Cardiac fibroblast (primary cell): Measurements from ENCODE around the gene FAM227B.
"Not testable (repeated sequence)": the region's sequence is repeated elsewhere in the genome, so short reads cannot be mapped to it uniquely, and the experiment has no call there.

Experiments
- DNase-seq, 2 donors: peaks; one replicate each; pipeline versions ENCODE4 v3.0.0 to v3.0.0-alpha.2; 2010; ENCODE audit warnings: low read depth in 2 of 2
- H3K4me3 ChIP-seq, 2 donors: replicated peaks in 1 of 2; 1 replicate in 1 of 2; 2 replicates in 1 of 2; pipeline ENCODE4 v1.5.1; 2011; ENCODE audit warnings: low read depth in 2 of 2, low read length in 2 of 2, mild to moderate bottlenecking in 2 of 2, moderate library complexity in 1 of 2
- TF ChIP-seq, protein P1 (sequence below): IDR thresholded peaks from one replicate; pipeline ENCODE4 v1.5.1; 2011; ENCODE audit warnings: low read depth, mild to moderate bottlenecking, low read length, inconsistent platforms

The FAM227B gene, protein sequence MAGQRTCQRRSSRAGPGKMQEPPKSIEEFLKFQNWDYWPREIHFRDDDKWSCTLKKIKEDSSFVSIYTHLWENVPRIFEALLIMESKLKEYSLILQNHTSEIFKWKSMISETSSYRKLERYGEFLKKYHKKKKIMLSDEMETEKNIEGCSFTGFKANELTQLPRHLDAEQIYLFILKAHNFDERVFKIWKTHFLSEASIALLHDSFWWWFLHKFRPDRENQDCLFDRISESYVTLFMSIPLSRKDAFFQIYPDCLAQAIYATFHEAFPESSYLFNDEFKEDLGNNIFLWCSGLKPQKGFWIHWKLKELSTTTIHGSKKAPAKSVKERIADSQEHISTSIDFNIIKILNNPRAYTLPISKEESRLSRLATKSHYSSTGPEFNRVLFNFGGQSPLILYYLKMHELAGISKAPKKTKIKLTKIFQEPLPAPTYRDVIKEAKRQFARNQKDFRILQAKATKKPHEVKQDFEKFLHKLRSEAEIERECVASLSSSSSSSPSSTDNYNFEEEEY

DNA sequence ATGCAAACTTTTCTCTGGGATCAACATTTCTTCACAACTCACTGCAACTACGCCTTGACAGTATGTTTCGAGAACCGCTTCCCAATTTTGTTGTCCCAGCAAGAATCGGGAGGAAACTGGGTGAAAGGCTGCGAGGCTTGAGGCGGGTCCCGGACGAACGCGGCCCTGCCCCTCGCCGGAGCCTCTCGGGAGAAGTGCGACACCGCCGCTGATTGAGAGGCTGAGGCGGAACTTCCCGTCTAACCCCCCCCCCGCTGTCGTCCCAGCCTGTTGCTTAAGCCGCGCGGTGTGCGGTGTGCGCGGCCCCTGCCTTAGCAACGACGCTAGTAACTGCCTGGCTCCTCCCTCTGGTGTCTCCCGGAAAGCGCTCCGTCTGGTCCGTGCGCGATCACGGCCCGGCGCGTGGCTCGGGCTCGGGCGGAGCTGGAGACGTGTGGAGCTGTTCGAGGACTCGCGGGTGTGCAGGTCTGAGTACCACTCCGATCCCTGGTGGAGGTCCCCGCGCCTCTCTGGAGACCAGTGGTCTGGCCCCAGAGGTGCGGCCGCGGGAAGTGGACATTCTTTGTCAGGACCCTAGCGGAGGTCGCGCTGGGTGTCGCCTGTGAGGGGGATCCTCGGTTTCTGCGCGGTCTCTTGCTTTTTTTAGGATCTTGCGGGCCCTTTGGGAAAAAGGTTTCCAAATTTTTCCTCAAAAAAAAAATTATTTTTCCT lies at the start of gene FAM227B, which contains the start of gene DTWD1:
TSS of gene FAM227B (minus strand) at position 161 of the 711 bp plus-strand sequence. CDS start 5,647 bp downstream, outside the sequence.
TSS of gene DTWD1 (plus strand) at position 391 of the 711 bp plus-strand sequence. CDS start 4,120 bp downstream, outside the sequence.
- DNase-seq, result peak; percentile 98 to 100
- TF ChIP-seq, protein P1, sequence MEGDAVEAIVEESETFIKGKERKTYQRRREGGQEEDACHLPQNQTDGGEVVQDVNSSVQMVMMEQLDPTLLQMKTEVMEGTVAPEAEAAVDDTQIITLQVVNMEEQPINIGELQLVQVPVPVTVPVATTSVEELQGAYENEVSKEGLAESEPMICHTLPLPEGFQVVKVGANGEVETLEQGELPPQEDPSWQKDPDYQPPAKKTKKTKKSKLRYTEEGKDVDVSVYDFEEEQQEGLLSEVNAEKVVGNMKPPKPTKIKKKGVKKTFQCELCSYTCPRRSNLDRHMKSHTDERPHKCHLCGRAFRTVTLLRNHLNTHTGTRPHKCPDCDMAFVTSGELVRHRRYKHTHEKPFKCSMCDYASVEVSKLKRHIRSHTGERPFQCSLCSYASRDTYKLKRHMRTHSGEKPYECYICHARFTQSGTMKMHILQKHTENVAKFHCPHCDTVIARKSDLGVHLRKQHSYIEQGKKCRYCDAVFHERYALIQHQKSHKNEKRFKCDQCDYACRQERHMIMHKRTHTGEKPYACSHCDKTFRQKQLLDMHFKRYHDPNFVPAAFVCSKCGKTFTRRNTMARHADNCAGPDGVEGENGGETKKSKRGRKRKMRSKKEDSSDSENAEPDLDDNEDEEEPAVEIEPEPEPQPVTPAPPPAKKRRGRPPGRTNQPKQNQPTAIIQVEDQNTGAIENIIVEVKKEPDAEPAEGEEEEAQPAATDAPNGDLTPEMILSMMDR, result no peak
- H3K4me3 ChIP-seq, result peak within 1 kb of the TSS; percentile 78 to 81

DNA sequence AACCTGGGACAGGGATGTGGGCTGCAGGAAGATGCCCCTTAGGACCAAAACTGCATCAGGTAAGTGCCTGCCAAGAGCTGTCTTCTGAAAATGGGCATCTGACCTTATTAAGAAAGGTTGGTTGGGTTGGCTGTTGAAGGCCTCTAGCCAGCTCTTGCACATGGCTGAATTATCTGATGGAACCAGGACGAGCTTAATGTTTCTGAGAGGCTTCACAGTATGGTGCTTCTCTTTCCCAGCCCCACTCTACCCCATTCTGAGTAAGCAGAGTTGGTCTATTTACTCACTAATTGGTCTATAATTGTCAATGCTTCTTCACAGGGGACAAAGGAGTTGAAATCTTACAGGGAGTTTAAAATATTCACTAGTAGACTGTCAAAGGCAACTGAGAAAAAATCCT lies 48.7 kb upstream of the FAM227B start:
- no peak for DNase-seq
- H3K4me3 ChIP-seq, result no peak overlapping the region
- TF ChIP-seq, protein P1, result no peak

DNA sequence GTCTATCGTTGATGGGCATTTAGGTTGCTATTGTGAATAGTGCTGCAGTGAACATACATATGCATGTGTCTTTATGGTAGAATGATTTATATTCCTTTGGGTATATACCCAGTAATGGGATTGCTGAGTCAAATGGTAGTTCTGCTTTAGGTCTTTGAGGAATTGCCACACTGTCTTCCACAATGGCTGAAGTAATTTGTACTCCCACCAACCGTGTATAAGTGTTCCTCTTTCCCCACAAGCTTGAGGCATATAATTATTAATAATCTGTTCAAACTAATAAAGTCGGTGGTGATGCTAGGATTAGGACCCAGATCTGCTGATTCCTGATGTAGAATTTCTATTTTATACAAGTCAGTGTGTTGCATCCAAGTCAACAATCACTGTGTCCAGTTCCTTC lies 45.9 kb upstream of the FAM227B start:
- H3K4me3 ChIP-seq, DNase-seq: not testable (repeated sequence)

DNA sequence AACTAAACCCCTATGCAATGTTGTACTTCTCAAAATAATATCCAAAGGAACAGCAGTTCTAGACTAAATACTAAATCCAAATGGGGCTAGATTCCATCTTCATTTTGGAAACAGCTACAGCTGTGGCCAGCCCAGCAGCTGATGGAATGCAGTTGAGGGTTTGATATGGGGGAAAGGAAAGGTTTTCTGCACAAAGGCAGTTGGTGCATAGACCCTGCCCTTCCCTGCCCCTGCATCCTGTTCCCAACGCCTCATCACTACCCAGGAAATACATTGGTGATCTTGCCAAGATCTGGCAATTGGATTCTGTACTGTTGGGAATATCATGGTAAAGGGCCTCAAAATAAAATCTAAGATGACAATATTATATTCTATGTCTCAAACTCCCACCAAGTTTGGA lies 44.1 kb upstream of the FAM227B start:
- DNase-seq, result peak in 1 of 2 donors; percentile 39
- TF ChIP-seq, protein P1, result no peak

DNA sequence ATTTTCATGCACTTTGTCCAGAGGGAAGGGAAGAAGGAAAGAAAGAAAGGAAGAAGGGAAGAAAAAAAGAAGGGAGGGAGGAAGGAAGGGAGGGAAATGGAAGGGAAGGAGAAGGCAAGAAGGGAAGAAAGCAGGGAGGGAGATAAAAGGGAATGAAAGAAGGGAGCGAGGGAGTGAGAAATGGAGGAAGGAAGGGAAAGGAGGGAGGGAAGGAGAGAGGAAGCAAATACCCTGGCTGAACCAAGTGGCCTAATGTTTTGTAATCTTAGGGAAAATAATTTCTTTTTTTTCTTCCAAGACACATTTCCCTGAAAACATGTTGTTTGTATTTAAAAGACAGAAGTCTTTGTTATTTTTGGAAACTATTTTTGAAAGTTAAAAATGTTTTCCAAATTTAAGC lies 36.1 kb upstream of the FAM227B start:
- TF ChIP-seq, protein P1, result no peak
- no peak overlapping the region for H3K4me3 ChIP-seq
- no peak for DNase-seq

More for the DNA sequence above, 44.1 kb upstream of the FAM227B start:
- H3K4me3 ChIP-seq, result no peak overlapping the region

DNA sequence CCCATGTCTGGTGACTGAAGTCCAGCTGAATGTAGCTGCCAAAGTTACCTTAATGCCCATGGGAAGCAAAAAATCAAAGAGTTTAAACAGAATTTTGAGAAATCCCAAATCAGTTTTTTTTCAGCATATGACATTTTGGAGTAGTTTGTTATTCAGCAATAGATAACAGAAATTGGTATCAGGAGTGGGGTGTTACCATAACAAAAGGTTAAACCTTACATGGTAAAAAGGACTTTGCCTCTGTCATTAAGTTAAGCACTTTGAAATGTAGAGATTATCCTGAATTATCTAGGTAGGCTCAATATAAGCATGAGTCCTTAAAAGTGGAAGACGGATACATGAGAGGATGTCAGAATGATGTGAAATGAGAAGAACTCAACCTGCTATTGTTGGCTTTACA lies 32.3 kb upstream of the FAM227B start:
- no peak for DNase-seq
- no peak overlapping the region for H3K4me3 ChIP-seq
- TF ChIP-seq, protein P1, result no peak

DNA sequence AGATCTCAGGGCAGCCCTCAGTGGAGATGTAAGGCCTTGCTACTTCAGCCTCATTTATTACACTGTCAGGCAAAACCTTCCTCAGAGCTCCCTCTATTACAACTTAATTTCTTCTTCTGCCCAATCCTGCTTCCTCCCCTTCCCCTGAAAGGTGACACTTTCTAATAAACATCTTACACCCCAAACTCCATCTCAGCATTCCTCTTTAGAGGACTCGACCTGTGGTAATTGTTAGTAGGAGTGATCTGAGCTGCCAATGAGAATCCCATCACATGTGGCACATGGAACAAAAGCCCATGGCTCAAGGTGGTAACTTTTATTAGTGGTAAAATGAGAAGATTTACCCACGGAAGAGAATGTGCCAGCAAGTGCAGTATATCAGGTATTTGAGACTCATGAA lies 30.1 kb upstream of the FAM227B start:
- no peak for DNase-seq
- TF ChIP-seq, protein P1, result no peak
- no peak overlapping the region for H3K4me3 ChIP-seq
